KBM-7 (cell line): ENCODE data around the gene ADORA2B.

Source experiments
- DNase-seq: peaks from one replicate; pipeline ENCODE4 v3.0.0-alpha.2; 2015
- in situ Hi-C: fragments of 300-500 bp; cut with MboI; formaldehyde crosslinking; loops from 2 replicates; pipeline ENCODE4 v1.14.3; 2020; ENCODE audit warnings: low sequenced_read_pairs, low pct_unique_long_range_greater_than_20kb, mixed read lengths

Gene ADORA2B

GRCh38 chr17:16013943-16014407 is 69.0 kb downstream of the ADORA2B start:
- DNase-seq: no peak
- in situ Hi-C loops: no loop called here

GRCh38 chr17:16019347-16019746 is 74.4 kb downstream of the ADORA2B start:
- DNase-seq: no peak
- in situ Hi-C loops: no loop called here

- in situ Hi-C loops: no loop called here
- DNase-seq: no peak
Observed at GRCh38 chr17:16023881-16024280, 79.0 kb downstream of the ADORA2B start.

GRCh38 chr17:16025202-16025601 is 80.3 kb downstream of the ADORA2B start:
- in situ Hi-C loops: no loop called here
- no peak for DNase-seq
